ENCODE data around the gene ANKRD13D.
A peak's percentile ranks its signal among the peaks of the same experiment; 100 is the strongest.
"Not testable (repeated sequence)": the region's sequence is repeated elsewhere in the genome, so short reads cannot be mapped to it uniquely, and the experiment has no call there.

Gene ANKRD13D

DNA sequence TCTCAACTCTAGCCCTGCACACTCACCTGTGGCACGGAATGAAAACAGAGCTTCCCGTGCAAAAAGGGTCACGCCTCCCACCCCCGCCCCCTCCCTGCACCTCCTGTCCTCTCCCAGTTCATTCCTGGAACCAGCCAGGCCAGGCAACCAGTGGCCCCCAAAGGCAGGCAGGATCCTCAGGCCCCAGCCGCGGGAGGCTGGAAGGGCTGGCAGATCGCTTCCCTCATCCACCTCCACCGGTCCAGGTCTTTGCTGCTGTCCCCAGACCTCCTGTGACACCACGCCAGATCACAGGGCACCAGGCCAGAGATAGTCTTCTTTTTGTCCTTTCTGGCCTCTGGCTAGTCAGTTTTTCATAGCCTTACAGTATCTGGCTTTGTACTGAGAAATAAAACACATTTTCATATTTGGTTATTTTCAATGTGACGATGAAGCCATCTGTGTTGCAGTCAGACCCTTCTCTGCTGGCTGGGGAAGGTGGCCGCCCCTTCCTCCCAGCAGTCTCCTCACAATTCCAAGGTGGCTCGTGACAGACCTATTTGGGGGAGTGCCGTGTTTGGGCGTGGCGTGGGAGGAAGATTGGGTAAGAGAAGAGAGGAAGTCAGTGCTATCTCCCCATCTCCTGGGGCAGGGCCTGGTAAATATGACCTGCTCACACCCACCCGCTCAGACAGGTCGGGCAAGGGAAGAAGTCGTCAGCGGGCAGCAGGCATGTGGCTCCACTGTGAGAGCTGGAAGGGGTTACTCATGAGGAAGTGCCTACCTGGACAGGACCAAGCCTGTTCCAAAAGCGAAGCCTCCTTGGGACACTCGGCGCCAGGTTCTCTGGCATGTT, 23.3 kb downstream of the ANKRD13D start:
- peak; percentile 85 for DNase-seq
- in situ Hi-C loops (cut with MboI; ENCODE audit: low pct_unique_long_range_greater_than_20kb, low sequenced_read_pairs), result no loop called here

- DNase-seq, result peak; percentile 25
Observed at GRCh38 chr11:67313125-67313890, 24.2 kb downstream of the ANKRD13D start.

DNA sequence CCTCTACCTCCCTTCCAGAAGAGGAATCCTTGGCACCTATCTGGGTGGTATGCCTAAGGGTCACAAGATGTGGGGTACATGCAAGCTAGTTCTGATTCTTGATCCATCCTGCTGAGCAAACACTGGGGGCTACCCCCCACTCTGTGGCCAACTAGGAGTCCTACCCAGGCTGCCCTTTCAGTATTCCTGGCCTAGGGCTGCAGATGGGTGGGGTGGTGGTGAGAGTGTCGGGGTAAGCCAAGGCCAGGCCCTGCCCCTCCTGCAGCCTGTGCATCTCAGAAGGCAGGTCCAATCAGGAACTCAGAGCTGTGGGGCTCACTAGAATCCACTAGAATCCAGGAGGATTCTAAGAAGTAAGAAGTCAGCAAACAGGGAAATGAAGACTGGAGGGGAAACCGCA, 25.1 kb downstream of the ANKRD13D start:
- in situ Hi-C loops (cut with MboI; ENCODE audit: low pct_unique_long_range_greater_than_20kb, low sequenced_read_pairs), result no loop called here
- no peak for DNase-seq

More at GRCh38 chr11:67313125-67313890, 24.2 kb downstream of the ANKRD13D start:
- in situ Hi-C loops (cut with MboI; ENCODE audit: low pct_unique_long_range_greater_than_20kb, low sequenced_read_pairs), result no loop called here

DNA sequence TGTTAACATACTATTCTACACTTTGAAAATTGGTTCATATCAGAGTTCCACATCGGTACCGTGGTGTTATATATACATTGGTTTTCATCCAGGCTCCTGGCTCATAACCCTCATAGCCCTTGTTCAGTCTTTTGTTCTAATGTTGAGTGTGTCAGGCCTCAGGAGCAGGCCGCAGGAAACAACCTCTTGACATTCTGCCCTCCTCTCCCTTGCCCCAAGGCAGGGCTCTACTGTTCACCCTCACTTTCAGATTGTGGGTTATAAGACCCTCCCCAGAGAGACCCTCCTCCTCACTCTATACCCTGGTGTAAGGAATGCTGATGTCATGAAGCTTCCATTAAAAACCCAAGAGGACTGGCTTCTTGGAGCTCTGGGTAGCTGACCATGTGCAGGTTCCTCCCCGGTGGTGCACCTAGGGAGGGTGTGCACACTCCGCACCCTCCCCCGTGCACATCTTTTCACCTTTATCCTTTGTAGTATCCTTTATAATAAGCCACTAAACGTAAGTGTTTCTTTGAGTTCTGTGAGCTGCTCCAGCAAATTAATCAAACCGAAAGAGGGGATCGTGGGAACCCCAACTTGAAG, 26.3 kb downstream of the ANKRD13D start:
- no peak for DNase-seq
- in situ Hi-C loops (cut with MboI; ENCODE audit: low pct_unique_long_range_greater_than_20kb, low sequenced_read_pairs), result no loop called here

DNA sequence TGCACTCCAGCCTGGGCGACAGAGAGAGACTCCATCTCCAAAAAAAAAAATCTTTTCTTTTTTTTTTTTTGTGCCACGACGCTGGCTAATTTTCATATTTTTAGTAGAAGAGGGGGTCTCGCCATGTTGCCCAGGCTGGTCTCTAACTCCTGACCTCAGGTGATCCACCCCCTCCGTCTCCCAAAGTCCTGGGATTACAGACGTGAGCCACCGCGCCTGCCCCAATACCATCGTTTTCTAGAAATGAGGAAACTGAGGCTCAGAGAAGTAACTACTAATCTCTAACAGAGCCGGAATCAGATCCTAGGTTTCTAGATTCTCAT, 27.7 kb downstream of the ANKRD13D start:
- no peak for DNase-seq
- in situ Hi-C loops (cut with MboI; ENCODE audit: low pct_unique_long_range_greater_than_20kb, low sequenced_read_pairs), result no loop called here

GRCh38 chr11:67317205-67317887, 28.2 kb downstream of the ANKRD13D start:
- in situ Hi-C loops (cut with MboI; ENCODE audit: low pct_unique_long_range_greater_than_20kb, low sequenced_read_pairs), result no loop called here

DNA sequence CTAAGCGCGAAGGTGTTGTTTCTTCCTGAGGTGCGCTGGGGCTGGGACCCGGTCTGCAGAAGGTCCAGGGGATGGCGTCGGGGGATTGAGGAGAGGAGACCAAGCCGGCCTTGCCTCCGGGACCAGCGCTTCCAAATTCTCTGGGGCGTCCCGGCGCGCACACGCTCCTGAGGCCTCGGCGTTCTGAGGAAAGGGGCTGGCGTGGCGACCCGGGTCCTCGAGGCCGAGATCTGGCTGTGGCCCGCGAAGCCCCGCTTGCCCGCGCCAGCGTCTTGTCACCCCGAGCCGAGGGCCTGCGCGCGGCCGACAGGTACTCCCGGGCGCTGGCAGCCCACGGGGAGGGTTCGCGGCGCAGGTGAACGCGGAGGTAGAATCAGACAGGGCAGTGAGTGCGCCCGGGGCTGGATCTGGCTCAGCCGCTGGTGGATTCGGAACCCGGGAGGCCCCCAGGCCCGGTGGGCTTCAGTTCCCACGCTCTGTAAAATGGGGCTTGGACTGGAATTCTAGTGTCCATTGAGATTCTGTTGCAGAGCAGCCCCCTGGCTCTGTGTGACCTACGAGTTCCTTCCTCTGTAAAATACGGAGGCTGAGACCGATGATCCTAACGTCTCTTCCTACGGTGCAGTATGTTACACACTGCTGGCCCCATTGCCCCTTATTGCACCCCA, 28.9 kb downstream of the ANKRD13D start:
- DNase-seq, result peak; percentile 38
- in situ Hi-C loops (cut with MboI; ENCODE audit: low pct_unique_long_range_greater_than_20kb, low sequenced_read_pairs), result no loop called here

More at GRCh38 chr11:67317205-67317887, 28.2 kb downstream of the ANKRD13D start:
- peak; percentile 98 for DNase-seq

DNA sequence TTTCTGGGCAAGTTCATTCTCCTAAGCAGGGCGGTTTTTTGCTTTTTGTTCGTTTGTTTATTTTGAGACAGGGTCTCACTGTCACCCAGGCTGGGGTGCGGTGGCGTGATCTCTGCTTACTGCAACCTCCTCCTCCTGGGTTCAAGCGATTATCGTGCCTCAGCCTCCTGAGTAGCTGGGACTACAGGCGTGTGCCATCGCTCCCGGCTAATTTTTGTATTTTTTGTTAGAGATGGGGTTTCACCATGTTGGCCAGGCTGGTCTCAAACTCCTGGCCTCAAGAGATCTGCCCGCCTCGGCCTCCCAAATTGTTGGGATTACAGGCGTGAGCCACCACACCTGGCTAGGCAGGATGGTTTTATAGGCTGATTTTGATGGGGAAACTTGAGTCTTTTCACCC, 29.8 kb downstream of the ANKRD13D start:
- DNase-seq; in situ Hi-C loops (cut with MboI; ENCODE audit: low pct_unique_long_range_greater_than_20kb, low sequenced_read_pairs): not testable (repeated sequence)

- in situ Hi-C loops (cut with MboI; ENCODE audit: low pct_unique_long_range_greater_than_20kb, low sequenced_read_pairs), result no loop called here
- no peak for DNase-seq
Observed at GRCh38 chr11:67320011-67320410, 30.9 kb downstream of the ANKRD13D start.

DNA sequence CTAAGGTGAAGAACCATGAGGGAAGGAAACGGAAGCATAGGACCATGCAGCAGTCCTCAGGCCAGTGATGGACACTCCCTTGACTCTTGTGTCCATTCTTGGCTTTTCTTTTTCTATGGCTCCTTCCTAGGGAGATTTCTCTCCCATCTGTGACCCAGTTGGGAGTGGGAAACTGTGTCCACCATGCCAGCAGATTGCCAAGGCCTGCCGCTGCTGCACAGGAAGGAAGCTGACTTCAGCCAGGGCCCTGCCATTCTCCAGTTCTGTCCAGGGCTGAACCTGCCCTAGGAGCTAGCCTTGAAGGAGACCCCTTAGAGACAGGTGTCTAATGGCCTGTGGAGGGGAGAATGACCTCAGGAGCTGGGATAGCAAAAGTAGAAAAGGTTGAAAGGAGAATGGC, 31.6 kb downstream of the ANKRD13D start:
- no peak for DNase-seq
- in situ Hi-C loops (cut with MboI; ENCODE audit: low pct_unique_long_range_greater_than_20kb, low sequenced_read_pairs), result no loop called here

DNA sequence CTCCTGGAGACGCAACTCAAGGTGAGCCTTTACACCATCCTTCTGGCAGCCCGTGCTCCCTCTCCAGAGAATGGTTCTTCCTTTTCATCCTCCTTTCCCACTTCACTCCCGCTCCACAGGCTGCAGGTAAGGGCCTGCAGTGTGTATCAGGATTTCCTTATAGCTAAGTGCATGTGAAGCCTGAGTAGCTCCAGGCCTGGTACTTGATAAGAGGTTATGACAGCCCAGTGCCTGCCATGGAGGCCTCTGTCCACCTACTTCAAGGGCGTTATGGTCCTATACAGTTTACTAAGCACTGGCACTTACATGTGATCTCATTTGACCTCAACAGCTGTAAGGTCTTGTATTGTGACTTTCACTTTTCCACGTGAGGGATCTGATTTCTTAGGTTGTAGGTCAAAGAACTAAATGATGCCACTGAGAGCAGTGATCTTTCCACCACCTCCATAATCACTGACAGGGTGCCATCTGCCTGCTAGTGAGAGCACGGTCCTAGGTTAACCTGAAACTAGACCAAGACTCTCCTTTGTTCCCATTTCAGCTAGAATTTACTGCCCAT, 32.3 kb downstream of the ANKRD13D start:
- in situ Hi-C loops (cut with MboI; ENCODE audit: low pct_unique_long_range_greater_than_20kb, low sequenced_read_pairs), result no loop called here
- no peak for DNase-seq

DNA sequence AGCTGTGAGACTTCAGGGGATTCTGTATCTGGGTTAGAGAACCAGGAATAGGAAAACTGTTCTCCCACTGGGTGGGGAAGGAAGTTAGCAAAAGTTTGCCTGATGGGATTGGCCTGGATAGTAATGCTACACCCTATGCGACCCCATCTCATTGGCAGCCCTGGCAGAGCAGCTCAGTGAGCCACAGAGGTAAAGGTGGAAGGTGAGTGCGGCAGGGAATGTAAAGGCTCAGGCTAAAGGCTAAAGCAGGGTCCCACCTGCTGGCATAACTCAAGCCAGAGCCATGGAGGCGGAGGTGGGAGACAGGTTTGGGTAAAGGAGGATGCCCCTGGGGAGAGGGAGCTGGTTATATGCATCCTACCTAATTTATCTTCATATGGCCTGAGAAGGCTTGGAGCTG, 32.9 kb downstream of the ANKRD13D start:
- in situ Hi-C loops (cut with MboI; ENCODE audit: low pct_unique_long_range_greater_than_20kb, low sequenced_read_pairs), result no loop called here
- DNase-seq, result no peak

GRCh38 chr11:67323526-67323925, 34.4 kb downstream of the ANKRD13D start:
- DNase-seq, result no peak
- in situ Hi-C loops (cut with MboI; ENCODE audit: low pct_unique_long_range_greater_than_20kb, low sequenced_read_pairs), result no loop called here

DNA sequence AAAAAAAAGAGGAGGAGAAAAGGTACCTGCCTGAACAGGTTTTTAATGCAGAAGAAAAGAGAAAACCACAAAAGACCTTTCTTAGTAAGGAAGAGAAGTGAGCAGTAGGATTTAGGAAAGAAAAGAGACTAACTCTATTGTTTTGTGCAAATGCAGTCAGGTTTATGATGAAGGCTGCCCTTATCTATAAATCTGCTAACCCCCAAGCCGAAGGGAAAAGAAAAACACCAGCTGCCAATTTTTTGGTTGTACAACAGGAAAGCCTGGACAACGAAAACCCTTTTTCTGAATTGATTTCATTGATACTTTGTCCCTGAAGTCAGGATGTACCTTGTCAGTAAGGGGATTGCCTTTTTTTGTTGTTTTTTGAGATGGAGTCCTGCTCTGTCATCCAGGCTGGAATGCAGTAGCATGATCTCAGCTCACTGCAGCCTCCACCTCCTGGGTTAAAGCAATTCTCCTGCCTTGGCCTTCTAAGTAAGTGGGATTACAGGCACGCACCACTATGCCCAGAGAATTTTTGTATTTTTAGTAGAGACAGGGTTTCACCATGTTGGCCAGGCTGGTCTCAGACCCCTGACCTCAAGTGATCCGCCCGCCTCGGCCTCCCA, 43.1 kb downstream of the ANKRD13D start:
- DNase-seq, result no peak
- in situ Hi-C loops (cut with MboI; ENCODE audit: low pct_unique_long_range_greater_than_20kb, low sequenced_read_pairs), result no loop called here

DNA sequence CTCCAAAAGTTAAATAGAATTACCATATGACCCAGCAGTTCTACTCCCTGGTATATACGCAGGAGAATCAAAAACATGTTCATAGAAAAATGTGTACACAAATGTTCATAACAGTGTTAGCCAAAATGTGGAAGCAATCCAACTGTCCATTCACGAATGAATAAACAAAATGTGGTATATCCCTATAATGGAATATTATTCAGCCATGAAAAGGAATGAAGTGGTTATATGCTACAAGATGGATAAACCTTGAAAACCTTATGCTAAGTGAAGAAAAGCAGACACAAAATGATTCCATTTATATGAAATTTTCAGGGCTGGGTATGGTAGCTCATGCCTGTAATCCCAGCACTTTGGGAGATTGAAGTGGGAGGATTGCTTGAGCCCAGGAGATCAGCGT, 48.2 kb downstream of the ANKRD13D start:
- DNase-seq, result no peak
- in situ Hi-C loops (cut with MboI; ENCODE audit: low pct_unique_long_range_greater_than_20kb, low sequenced_read_pairs), result no loop called here

GRCh38 chr11:67344264-67344663, 55.2 kb downstream of the ANKRD13D start:
- in situ Hi-C loops (cut with MboI; ENCODE audit: low pct_unique_long_range_greater_than_20kb, low sequenced_read_pairs), result no loop called here
- DNase-seq, result peak; percentile 30

DNA sequence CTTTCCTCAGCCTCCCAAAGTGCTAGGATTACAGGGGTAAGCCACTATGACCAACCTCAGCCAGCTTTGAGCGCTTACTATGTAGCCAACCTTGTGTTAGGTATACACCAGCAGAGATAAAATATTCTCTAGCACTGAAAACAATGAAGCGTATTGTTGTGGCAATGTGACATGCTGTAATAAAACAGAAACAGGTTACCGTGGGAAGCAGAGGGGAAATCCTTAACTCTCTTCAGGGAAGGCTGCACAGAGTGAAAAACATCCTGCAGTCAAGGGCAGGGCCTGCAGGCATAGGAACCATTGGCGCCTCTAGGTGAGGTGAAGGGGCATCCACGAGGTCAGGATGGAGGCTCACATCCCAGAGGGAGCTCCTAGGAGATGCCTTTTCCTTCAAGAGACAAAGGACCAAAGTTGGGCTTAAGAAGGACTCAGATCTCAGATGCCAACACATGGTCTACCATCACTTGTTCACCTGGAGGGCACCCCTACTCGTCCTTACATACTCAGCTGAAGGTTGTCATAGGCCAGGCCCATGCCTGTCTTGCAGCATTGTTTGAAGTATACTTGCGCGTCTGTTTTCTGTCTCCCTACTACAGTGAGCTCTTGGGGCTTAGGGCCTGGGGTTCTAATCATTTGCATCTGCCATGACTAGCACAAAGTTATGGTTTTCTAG, 56.3 kb downstream of the ANKRD13D start:
- in situ Hi-C loops (cut with MboI; ENCODE audit: low pct_unique_long_range_greater_than_20kb, low sequenced_read_pairs), result no loop called here
- DNase-seq, result no peak
